Measurements from ENCODE around the gene GPR149. TPM values are rescaled to one million over a fixed set of nuclear protein-coding genes. Genes with fewer than 3 reads are reported as not detected.

GPR149 gene
- total and polyA plus RNA-seq, 2 of the 8 experiments (the other 6 are each of a cell fraction or from before 2014, with no cell fraction given): not detected

DNA sequence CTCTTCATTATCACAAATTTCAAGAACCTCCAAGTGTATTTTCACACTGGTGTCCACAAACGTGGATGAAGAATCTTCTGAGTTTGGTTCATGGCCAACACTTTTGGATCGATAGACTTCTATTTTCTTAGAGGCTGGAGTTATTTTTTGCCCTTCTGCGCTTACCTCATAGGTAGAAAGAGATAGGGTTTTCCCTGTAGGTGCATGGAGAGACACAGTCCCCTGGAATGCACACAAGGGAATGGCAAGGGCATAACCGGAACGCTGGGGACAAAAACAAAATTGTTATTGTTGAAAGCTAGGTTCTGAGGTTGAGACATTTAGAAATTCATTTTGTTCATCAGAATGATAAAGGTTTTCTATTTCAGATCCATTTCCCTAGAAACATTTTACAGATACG, 92.0 kb downstream of the GPR149 start:
- Histone ChIP-seq H4K91ac (replicated peaks; ENCODE audit: insufficient read length, low read length) (no peak overlapping the region), H3K79me2 (ENCODE audit: control insufficient read depth in 1 of 2, insufficient read depth in 2 of 2, low read length in 2 of 2) (no peaks in the 10 kb centered on the region), H2BK5ac (ENCODE audit: low read depth, low read length) (no peak overlapping the region), H3K18ac (ENCODE audit: extremely low read depth, low read length) (no peak overlapping the region), H3K4me1 (replicated peaks in 1 of 4; ENCODE audit: control insufficient read depth in 3 of 4, insufficient read depth in 4 of 4, low read length in 3 of 4) (no peaks in the 10 kb centered on the region), H2BK15ac (ENCODE audit: low read length) (no peak overlapping the region), H2BK120ac (replicated peaks; ENCODE audit: low read depth, low read length) (no peak overlapping the region), H3K79me1 (ENCODE audit: low read depth, low read length) (no peaks in the 10 kb centered on the region), H3K14ac (ENCODE audit: insufficient read length) (no peak overlapping the region), H3K56ac (replicated peaks; ENCODE audit: insufficient read length, low read depth, low read length) (no peak overlapping the region), H3K27me3 (replicated peaks in 1 of 4; ENCODE audit: control insufficient read depth in 3 of 4, extremely low read depth in 1 of 4, insufficient read depth in 3 of 4, low read length in 3 of 4) (no peaks in the 10 kb centered on the region; a peak in 1 of 7 replicates), H2BK12ac (ENCODE audit: low read depth, low read length) (no peak overlapping the region), H2AFZ (ENCODE audit: low read length) (0 out of 2 replicates have a peak overlapping the region, but pooled peaks have one; percentile 13), H3K4ac (replicated peaks; ENCODE audit: insufficient read length, low read depth, low read length) (no peak overlapping the region), H4K5ac (ENCODE audit: insufficient read length, low read depth, low read length) (no peak overlapping the region), H2AK5ac (ENCODE audit: low read depth, low read length) (no peak overlapping the region), H3K4me3 (ENCODE audit: extremely low read depth in 1 of 4, insufficient read depth in 2 of 4, low read depth in 3 of 4, low read length in 4 of 4) (no peak overlapping the region), H3K23ac (ENCODE audit: insufficient read length) (no peak overlapping the region), H3K4me2 (ENCODE audit: insufficient read depth in 1 of 2, low read depth in 2 of 2, low read length in 2 of 2) (no peak overlapping the region), H3K23me2 (ENCODE audit: low read depth, low read length) (no peaks in the 10 kb centered on the region), H2BK20ac (ENCODE audit: low read length) (no peak overlapping the region), H3K9me3 (ENCODE audit: insufficient read depth in 2 of 2, low read depth in 1 of 2, low read length in 1 of 2) (no peaks in the 10 kb centered on the region), H3K36me3 (ENCODE audit: control insufficient read depth in 2 of 4, insufficient read depth in 4 of 4, low read length in 3 of 4) (no peaks in the 10 kb centered on the region), H3K27ac (ENCODE audit: low read depth, low read length) (no peak overlapping the region), H4K20me1 (replicated peaks in 1 of 2; ENCODE audit: control insufficient read depth in 1 of 2, insufficient read depth in 2 of 2, low read length in 2 of 2) (no peaks in the 10 kb centered on the region), H4K8ac (ENCODE audit: extremely low read depth, insufficient read depth, low read length) (no peak overlapping the region), H3K9ac (replicated peaks in 1 of 4; ENCODE audit: extremely low read depth in 1 of 4, low read depth in 3 of 4, low read length in 3 of 4) (no peak overlapping the region)
- DNase-seq (ENCODE audit: low read depth in 1 of 2, low spot score in 2 of 2): no peak
- CTCF ChIA-PET (ENCODE audit: partially characterized antibody): interaction anchor here (1.0 to 2.0 kb wide), 3 partner anchors 40 to 214 kb away, joined by 3 to 4 read pairs (median 3); no protein-coding TSS in a partner anchor
- no peak for FAIRE-seq
- 85% methylated on average over 6 of the region's 6 CpGs; no CpG with 5 or more reads in 1 of the 2 experiments for WGBS, 2 experiments (ENCODE audit: extremely low coverage in 1 of 2, insufficient coverage in 1 of 2, insufficient read length in 1 of 2, insufficient replicate concordance in 2 of 2, low coverage in 1 of 2, low lambda C conversion rate in 2 of 2, missing lambda C conversion rate in 1 of 2)
- TF ChIP-seq EZH2 (IDR thresholded peaks at IDR 0.05; ENCODE audit: low read depth, low read length, severe bottlenecking) (no peak), SIN3A (conservative IDR thresholded peaks at IDR 0.05 in 1 of 2, IDR thresholded peaks at IDR 0.05 in 1 of 2; ENCODE audit: low read depth in 1 of 2, low read length in 2 of 2) (no peak), SIX5 (IDR thresholded peaks at IDR 0.05; ENCODE audit: low read depth, low read length) (no peak), SAP30 (IDR thresholded peaks at IDR 0.05; ENCODE audit: insufficient read depth, insufficient replicate concordance, low read length) (no peak), HDAC2 (IDR thresholded peaks at IDR 0.05; ENCODE audit: borderline replicate concordance in 1 of 2, low read depth in 2 of 2, low read length in 2 of 2) (no peak), KDM4A (IDR thresholded peaks at IDR 0.05; ENCODE audit: low read depth, low read length, severe bottlenecking) (no peak), EGR1 (IDR thresholded peaks at IDR 0.05; ENCODE audit: borderline replicate concordance, low read depth, low read length) (no peak), ASH2L (IDR thresholded peaks at IDR 0.05; ENCODE audit: low read length) (no peak), NRF1 (IDR thresholded peaks at IDR 0.05; ENCODE audit: low read depth, low read length) (no peak)
- TF ChIP-seq, protein P1, sequence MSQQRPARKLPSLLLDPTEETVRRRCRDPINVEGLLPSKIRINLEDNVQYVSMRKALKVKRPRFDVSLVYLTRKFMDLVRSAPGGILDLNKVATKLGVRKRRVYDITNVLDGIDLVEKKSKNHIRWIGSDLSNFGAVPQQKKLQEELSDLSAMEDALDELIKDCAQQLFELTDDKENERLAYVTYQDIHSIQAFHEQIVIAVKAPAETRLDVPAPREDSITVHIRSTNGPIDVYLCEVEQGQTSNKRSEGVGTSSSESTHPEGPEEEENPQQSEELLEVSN (IDR thresholded peaks at IDR 0.05): no peak
- POLR2A ChIA-PET (ENCODE audit: partially characterized antibody): no interaction called here

Data from H1 (cell line).